Right kidney (tissue), 1 donor: ENCODE measurements around the gene JPH4.
A peak's percentile ranks its signal among the peaks of the same experiment; 100 is the strongest.

ENCODE experiments used
- DNase-seq: peaks from one replicate; pipeline ENCODE4 v3.0.0-alpha.2; 2016

JPH4 gene

DNA sequence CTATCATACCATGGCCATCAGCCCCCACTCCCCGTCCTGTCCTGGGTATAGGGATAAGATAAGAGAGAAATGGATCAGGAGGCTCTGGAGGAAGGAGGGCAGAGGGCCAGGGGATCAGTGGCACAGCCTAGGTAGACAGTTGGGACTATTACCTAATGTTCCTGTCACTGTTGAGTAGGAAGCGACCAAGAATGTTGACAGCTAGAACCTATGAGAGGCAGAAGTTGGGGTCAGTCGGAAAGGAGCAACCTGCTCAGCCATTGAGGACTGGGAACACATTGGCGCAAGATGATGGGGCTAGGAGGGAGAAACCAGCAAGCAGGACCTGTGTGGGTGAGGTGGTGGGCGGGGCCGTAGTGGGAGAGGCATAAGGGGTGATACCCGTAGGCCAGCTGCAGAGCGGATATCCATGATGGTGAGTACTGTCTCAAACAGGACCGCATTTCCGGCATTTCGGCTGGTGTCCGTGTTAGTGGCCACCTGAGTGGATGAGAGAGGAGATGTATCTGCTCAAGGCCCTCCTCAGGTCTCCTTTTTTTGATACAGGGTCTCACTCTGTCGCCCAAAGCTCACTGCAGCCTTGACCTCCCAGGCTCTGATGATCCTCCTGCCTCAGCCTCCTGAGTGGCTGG is 14.3 kb downstream of the JPH4 start:
- DNase-seq: no peak

DNA sequence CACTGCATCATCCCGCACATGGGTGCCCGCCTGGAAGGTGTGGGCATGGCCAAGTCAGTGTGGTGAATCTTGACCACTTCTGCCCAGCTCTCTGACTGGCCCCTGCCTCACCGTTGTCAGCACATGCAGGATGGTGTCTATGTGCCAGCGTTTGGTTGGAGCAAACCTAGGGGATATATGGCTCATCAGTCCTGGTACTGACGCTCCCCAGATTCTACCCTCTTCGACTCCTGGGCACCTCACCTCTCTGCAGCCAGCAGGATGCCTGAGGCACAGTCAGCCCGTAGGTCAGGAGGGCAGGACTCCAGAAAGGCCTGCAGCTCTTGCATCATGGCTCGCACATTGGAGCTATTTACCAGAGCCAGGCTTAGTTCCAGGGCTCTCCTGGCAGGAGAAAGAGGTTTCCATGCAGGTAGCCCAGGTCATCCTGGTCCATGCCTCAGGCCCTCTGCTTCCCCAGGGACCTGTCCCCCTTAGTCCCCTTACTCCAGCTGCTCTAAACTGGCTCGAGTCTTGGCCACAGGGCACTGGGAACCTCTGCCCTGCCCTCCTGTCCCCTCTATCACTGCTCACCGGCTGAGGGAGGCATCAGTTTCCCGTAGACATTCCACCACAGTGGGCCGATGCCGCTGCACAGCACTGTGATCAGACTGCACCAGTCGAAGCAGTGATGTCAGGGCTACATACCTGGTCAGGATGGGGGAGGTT is 15.0 kb downstream of the JPH4 start:
- no peak for DNase-seq

DNA sequence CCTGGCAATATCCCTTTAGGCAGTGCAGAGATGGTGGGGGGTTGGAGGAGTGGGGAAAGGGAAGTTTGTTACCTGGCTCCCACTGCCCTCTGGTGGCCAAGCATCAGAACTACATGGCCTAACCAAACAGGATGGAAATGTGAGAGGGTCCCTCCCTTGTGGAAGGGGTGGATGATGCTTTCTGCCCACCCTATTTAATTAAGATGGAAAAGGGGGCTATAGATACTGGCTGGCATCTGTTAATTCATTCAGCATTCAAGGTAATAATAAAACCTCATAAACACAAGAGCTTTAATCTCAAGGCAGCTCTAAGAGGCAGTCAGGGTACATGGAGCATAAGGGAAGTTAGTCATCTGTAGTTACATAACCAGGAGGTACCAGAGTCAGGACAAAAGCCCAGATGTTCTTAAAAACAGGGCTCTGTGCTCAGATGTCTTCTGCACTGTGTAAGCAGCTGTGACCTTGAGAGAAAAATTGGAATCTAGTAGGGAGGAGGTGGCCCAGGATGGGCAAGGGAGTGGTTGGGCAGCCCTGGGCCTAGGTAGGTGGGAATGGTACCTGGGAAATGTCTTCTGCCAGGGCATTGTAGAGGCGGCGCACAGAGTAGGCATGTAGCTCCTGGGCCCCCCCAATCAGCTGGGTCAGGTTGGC is 15.6 kb downstream of the JPH4 start:
- DNase-seq: no peak

DNA sequence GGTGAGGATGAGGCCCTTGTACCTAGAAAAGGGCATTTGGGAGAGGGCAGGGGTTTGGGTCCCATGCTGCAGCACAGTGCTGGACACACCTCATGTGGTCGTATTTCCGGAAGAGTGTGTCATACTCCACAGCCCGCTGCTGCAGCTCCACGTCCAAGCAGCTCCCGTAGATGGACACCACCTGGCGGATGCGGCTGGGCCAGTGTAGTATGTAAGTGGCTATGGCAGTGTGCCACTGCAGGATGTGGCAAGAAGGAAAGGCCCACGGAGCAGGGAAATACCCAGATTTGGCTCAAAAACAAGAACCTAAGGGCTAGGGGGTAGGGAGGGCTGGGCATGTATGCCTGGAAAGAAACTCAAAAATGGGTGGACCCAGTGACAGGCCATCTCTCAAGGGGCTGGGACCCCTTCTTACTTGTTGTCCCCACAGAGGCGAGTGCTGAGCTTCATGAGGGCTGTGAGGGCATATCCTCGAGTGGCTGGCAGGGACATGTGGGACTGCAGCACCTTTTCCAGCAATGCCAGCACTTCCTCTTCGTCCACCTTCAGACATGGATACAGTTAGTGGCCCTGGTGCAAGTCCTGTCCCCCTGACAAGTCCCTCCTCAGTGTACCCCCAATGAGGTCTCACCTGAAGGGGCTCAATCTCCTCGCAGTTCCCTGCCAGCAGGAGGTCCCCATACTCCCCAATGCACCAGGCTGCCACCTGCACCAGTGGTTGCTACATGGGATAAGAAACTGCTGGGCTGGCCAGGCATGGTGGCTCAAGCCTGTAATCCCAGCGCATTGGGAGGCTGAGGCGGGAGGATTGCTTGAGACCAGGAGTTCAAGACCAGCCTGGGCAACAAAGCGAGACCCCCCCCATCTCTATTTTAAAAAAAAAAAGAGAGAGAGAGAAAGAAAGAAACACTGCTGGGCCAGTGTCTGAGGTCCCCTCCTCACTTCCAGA is 16.4 kb downstream of the JPH4 start:
- no peak for DNase-seq

DNA sequence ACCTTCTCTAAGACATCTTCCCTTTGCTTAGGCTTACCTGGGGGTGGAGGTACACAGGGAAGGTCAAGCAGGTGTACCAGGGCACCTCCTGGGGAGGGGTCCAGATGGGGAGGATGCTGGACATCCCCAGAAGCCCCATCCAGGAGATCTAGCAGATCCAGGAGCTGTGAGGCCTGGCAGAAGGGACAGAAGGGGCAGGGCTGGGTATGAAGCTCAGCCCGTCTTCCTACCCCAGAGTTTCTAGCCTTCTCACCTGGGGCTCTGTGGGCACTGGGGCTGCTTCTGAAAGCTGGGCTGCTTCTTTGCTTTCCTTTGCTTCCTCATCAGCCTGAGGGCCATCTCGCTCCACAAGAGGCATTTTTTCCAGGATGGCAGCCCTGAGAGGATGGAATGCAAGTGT is 17.3 kb downstream of the JPH4 start:
- no peak for DNase-seq

DNA sequence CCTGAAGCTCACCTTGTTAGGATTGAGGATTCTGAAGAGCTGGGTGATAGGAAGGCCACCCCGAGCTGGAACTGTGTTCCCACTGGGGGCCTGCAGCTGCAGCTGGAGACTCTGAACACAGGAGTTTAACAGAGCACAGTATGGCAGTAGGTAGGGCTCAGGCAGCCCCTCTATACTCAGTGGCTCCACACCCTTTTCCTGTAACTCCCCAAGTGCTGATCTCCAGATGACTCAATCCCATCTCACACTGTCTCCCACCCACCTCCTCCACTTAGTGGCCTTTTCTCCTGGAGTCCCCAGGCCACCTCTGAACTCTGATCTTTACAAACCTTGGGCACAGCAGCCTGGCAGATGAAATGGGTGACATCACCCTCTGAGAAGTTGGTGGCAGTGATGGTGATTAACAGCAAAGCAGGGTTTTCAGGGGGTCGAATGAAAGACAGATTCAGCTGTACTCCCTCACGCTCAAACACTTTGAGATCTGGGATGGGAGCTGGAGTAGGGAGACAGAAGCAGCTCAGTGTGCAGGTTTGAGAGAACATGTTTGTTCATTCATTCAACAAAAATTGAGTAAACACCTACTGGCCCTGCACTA is 18.6 kb downstream of the JPH4 start:
- DNase-seq: no peak

DNA sequence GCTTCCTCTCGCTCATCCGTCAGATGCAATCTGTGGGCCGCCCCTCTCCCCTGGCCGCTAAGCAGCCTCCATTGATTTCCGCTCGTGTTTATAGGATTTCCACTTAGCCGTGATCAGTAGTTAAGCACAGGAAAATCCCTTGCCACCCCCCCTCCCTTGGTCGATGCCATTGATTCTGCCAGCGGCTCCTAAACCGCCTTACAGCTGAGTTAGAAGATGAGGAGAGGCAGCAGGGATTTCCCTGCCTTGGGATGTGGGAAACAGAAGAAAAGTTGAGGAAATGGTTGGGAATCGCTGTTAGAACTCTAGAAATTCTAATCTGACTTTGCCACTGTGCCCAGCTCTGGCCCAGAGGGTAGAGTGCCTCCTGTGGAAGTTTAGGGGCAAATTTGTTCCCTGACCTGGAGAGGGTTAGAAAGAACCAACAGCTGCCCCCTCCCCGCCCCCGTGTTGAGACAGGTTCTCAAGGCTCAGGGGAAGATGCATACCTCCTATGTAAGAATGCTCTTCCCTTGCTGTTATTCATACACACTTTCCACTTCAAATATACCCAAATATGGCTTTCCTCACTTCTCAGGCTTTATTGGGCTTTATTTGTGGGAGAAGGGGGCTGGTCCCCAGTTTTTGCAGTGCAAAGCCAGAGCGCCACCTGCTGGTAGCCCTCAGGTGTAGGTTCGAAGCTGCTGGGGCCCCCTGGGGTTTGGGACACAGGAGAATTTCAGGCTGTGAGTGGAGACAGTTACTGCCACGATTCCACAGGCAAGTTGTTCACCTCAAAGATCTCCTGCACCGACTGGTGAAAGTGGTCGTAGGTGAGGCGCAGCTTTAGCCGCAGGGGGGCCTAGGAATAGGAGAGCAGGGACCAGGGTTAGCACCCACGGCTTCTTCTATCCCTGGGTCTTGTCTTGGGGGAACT is 19.3 kb downstream of the JPH4 start:
- DNase-seq: no peak

DNA sequence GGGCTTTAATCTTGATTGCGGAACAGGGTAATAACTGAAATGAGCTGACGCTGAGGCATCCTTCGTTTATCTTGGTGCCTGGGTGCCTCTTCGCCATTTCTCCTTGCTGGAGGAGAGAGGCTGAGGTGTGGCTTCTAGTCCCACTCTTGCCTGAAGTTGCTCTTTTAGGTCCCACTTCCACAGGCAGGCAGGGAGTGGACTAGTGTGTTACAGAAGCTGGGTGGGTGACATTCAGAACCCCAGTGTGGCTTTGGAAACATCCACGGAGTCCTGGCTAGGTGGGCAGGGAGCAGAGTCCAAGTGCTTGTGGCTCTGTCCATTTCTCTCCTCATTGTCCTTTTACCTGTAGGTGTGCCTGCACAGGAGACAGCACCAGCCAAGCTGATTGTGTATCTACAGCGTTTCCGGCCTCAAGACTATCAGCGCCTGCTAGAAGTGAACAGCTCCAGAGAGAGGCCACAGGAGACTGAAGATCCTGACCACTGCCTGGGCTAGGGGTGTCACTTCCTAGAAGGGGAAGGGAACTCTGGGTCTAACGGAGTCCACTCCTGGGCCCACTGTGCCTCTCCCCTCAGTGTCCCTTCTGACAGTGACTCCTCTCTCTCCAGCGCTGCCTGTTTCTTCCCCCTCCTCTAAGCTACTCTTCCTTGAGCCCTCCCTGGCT is 20.1 kb downstream of the JPH4 start:
- DNase-seq: no peak

DNA sequence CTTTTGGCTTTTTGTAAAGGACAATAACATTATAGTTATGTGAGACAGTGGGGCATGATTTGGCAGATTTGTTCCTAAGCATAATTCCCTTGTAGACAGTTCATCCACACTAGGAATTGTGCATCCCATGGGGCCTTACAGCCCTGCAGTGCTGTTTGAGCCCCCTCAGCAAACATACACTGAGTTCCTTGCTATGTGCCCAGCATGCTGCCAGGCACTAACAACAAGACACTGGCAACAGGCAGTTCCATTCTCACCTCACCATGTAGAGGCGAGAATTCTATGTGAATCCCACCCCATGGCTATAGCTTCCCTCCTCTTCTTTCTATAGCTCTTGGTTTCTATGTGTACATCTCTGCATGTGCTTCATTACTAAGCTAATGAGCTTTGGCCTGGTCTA is 20.6 kb downstream of the JPH4 start:
- no peak for DNase-seq

DNA sequence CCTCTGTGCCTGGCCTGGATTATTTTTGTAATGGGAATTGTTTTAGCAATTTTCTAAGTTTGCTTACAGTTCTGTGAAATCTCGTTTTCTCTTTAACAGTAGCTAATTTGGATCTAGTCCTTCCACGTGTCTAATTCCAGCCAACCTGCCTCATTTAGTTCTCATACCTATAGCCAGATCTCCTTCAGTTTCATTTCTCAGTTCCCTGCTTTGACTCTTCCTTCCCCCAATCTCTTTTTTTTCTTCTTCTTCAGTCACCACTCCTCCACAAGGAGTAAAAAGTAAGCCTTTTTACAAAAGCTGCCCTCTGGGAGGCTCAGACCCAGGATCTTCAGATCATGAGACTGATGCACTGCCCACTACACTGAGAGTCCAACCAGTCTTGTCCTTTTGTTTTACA is 21.1 kb downstream of the JPH4 start:
- no peak for DNase-seq

DNA sequence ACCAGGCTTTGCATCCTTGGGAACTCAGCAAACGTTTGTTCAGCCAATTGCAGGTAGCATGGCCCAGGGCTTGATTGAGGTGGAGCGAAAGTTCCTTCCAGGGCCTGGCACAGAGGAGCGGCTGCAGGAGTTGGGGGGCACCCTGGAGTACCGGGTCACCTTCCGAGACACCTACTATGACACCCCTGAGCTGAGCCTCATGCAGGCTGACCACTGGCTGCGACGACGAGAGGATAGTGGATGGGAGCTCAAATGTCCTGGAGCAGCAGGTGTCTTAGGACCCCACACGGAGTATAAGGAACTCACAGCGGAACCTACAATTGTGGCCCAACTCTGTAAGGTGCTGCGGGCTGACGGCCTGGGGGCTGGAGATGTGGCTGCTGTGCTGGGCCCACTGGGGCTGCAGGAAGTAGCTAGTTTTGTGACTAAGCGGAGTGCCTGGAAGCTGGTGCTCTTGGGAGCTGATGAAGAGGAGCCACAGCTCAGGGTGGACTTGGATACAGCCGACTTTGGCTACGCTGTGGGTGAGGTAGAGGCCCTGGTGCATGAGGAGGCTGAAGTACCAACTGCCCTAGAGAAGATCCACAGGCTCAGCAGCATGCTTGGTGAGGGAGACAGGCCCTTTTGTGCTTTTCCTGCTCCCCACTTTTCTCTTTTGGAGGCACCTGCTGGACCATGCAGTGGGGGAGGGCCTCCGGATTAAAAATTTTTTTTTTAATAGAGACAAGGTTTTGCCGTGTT is 21.7 kb downstream of the JPH4 start:
- no peak for DNase-seq

DNA sequence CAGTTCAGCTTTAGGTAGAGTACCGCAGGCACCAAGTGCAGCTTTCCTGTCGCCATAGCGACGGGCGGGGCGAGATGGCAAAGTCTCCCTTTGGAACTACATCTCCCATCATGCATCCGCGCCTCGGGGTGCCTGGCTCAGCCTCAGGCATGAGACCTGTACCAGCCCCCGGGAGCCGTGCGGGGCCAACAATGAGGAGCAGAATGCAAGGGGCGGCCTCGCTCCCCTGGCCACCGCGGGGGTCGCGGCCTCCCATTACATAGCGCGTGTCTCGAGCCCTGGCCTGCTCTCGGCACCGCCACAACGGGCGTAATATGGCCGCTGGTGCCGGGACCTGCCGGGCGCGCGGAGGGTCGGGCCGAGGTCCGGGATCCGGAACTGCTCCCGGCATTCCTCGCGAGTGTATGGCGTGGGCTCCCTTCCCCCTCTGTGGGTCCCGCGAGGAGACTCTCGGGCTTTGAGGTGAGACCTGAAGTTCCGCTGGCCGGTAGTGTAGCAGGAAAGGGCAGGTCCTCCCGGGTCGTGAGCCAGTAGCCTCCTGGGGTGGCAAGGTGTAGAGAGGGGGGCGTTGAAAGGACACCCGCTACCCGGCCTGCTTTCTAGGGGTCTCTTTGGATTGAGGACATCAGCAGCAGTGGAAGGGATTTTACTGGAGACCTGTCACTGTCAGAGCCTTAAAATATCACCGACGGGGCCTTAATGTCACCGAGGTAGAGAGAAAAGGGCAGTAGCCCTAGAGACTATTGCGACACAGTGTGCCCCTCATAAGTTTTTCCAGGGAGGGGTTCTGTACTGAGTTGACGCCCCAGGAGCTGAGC is 22.5 kb downstream of the JPH4 start, which contains the start of gene THTPA:
Gene THTPA (plus strand): TSS at position 390 of the 818 bp plus-strand sequence. CDS start 487 bp downstream, outside the sequence.
- DNase-seq: peak; percentile 98

DNA sequence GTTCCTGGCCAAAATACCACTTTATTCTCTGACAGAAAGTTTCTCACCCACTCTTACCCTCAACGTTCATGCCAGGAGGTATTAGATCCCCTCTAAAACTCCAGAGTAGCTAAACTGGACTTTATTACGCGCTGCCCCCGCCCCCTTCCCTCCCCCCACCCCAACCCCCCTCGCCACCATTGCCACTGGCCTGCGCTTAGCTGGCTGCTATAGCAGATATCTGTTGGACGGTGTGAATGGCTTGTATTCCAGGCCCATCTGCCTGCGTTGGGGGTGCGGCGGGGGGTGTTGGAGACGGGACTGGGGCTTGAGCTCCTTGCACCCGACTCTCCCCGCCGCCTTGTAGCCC is 23.1 kb downstream of the JPH4 start:
- DNase-seq: no peak

DNA sequence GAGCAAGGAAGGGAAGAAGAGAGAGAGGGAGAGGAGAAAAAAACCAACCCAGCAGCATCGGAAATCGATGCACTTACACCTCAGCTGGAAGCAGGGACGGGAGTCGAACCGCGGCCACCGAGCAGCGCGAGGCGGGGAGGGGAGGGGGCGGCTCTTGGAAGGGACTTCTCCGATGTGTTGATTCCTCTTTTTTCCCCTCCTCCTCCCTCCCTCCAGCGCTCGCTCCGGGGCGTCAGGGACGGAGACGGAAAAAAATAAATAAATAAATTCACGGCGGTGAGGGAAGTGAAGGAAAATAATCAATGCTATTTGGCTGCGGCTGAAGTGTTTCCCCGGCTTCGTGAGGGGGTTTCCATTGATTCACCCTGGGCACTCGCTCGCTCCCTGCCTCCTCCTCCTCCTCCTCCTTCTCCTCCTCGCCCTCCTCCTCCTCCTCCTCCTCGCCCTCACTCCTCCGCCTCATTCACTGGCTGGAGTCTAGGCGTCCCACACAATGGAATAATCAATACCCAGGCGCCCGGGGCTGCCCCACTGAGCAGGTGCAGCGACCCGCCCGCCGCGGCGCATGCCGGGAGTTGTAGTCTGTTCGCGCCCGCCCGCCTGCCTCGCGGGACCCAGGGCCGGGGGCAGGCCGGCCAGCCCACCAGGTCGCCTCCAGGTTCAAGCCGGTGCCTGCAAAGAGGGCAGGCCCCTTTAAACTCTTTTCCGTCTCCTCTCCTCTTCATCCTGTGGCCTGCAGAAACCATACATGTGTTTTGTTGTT is 27.1 kb downstream of the JPH4 start, which contains the start of gene ZFHX2:
Gene ZFHX2 (minus strand): TSS at position 500 of the 763 bp plus-strand sequence. CDS start 16,440 bp downstream, outside the sequence.
- DNase-seq: peak; percentile 81

DNA sequence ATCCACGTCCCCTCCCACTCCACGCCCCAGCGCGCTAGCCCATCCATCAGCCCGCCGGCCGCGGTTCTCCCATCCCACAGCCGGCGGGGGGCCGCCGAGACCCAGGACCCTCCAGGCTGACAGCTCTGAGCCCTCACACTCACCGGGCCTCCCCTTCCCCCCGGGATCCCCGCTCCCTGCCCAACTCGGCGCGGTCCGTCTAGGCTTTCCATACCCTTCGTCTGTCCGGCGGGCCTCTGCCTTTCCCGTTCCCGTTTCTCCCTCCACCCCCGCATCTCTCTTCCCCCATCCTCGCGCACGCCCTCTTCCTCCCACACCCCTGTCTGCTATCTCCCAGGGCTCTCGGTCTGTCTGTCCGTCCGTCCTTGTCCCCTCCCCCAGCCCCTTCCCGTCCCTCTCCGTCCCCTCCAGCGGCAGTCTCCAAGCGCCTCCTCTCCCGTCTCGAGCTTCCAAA is 27.8 kb downstream of the JPH4 start:
- peak; percentile 63 for DNase-seq

DNA sequence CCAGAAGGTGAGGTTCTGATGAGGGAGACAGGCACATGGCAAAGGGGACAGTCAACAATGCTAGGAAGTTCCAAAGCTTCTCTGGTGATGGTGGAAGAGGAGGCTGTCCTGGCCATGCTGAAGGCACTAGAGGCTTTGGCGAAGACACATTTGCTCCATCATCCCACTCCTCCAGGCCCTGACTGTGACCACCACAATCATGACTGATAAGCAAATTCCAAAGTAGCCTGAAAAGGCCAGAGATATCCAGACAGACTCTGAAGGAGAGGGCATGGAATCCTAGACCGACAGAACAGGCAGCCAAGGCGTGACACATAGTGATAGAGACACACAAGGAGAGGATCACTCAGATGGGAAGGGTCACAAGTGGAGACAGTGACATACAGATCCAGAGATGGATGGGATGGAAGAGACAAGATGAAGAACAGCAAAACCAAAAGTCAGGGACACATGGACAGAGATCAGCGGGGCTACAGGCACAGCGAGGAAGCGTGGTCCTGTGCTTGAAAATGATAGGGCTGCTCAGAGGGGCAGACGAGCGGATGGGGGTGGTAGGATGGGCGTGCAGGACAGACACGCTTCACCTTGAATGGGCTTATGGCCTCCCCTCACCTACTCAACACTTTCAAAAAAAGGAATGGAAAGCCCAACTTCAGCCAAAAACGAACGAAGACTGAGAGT is 28.3 kb downstream of the JPH4 start:
- no peak for DNase-seq
